WI38 (cell line): Measurements from ENCODE around the gene AP5B1.

Source experiments
- H3K4me3 ChIP-seq: 2 replicates; pipeline ENCODE4 v1.5.1; 2011; ENCODE audit warnings: low read depth, mild to moderate bottlenecking, control low read depth, low read length
- CTCF ChIP-seq: IDR thresholded peaks from 2 replicates; pipeline ENCODE4 v1.5.1; 2012; ENCODE audit warnings: low read depth, mild to moderate bottlenecking, control low read depth, low read length

Gene AP5B1

GRCh38 chr11:65786786-65787636, 6.2 kb upstream of the AP5B1 start, which contains the start of gene OVOL1:
OVOL1 (plus strand) TSS chr11:65787063; CDS start chr11:65787374, 311 bp downstream.
- no peak within 1 kb of the TSS for H3K4me3 ChIP-seq
- TF ChIP-seq CTCF: no peak

GRCh38 chr11:65786008-65786785, 5.4 kb upstream of the AP5B1 start:
- no peak overlapping the region for H3K4me3 ChIP-seq
- no peak for TF ChIP-seq CTCF

- no peak overlapping the region for H3K4me3 ChIP-seq
- TF ChIP-seq CTCF: no peak
These were observed 4.7 kb upstream of the AP5B1 start for GRCh38 chr11:65785319-65786007.

- no peak for TF ChIP-seq CTCF
These were observed 2.0 kb upstream of the AP5B1 start for GRCh38 chr11:65782816-65783228.

GRCh38 chr11:65781962-65782815, 1.4 kb upstream of the AP5B1 start:
- TF ChIP-seq CTCF: no peak
- H3K4me3 ChIP-seq: no peak overlapping the region

More at GRCh38 chr11:65782816-65783228, 2.0 kb upstream of the AP5B1 start:
- H3K4me3 ChIP-seq: no peak overlapping the region

- H3K4me3 ChIP-seq: peak overlapping the region; percentile 78
- TF ChIP-seq CTCF: no peak
These were observed 581 bp upstream of the AP5B1 start for GRCh38 chr11:65781152-65781961.
